ENCODE results near the gene VIPR1.

VIPR1 gene

GRCh38 chr3:42503957-42504333 lies 1.5 kb downstream of the VIPR1 start:
- TF ChIP-seq CTCF (IDR thresholded peaks at IDR 0.05; ENCODE audit: low read depth, low read length, missing control alignments) = no peak
- DNase-seq (ENCODE audit: extremely low read depth, low read depth) = no peak
- H3K4me3 ChIP-seq (replicated peaks; ENCODE audit: low read depth, low read length) = no peak overlapping the region

GRCh38 chr3:42504334-42505127 lies 2.1 kb downstream of the VIPR1 start:
- DNase-seq (ENCODE audit: extremely low read depth, low read depth) = no peak
- H3K4me3 ChIP-seq (replicated peaks; ENCODE audit: low read depth, low read length) = no peak overlapping the region
- no peak for TF ChIP-seq CTCF (IDR thresholded peaks at IDR 0.05; ENCODE audit: low read depth, low read length, missing control alignments)

- DNase-seq (ENCODE audit: extremely low read depth, low read depth) = no peak
- no peak overlapping the region for H3K4me3 ChIP-seq (replicated peaks; ENCODE audit: low read depth, low read length)
- no peak for TF ChIP-seq CTCF (IDR thresholded peaks at IDR 0.05; ENCODE audit: low read depth, low read length, missing control alignments)
Measured at GRCh38 chr3:42505128-42505848, 2.8 kb downstream of the VIPR1 start.

- no peak for TF ChIP-seq CTCF (IDR thresholded peaks at IDR 0.05; ENCODE audit: low read depth, low read length, missing control alignments)
- H3K4me3 ChIP-seq (replicated peaks; ENCODE audit: low read depth, low read length) = no peak overlapping the region
- DNase-seq (ENCODE audit: extremely low read depth, low read depth) = no peak
Measured at GRCh38 chr3:42505849-42506410, 3.5 kb downstream of the VIPR1 start.

- TF ChIP-seq CTCF (IDR thresholded peaks at IDR 0.05; ENCODE audit: low read depth, low read length, missing control alignments) = no peak
- no peak for DNase-seq (ENCODE audit: extremely low read depth, low read depth)
- H3K4me3 ChIP-seq (replicated peaks; ENCODE audit: low read depth, low read length) = no peak overlapping the region
Measured at GRCh38 chr3:42507252-42507651, 4.8 kb downstream of the VIPR1 start.

GRCh38 chr3:42507761-42508335 lies 5.4 kb downstream of the VIPR1 start:
- no peak for TF ChIP-seq CTCF (IDR thresholded peaks at IDR 0.05; ENCODE audit: low read depth, low read length, missing control alignments)
- no peak overlapping the region for H3K4me3 ChIP-seq (replicated peaks; ENCODE audit: low read depth, low read length)
- DNase-seq (ENCODE audit: extremely low read depth, low read depth) = no peak

All from HFF-Myc (cell line).